DND-41 (cell line): Measurements from ENCODE around the gene CRHR2.

ENCODE experiments used
- ATAC-seq: fragments of 200-7000 bp; cut with Tn5 transposase; 3 replicates; pipeline ENCODE4 v1.9.1; 2021; ENCODE audit warnings: low read depth; ENCODE audit not compliant: insufficient read depth
- DNase-seq: peaks from one replicate; pipeline ENCODE4 v3.0.0-alpha.2; 2020
- H2AFZ ChIP-seq: 2 replicates; pipeline ENCODE4 v1.6.0; 2012; ENCODE audit warnings: low read depth, low read length
- H3K27ac ChIP-seq: 2 replicates; pipeline ENCODE4 v1.5.1; 2012; ENCODE audit warnings: low read length, inconsistent platforms
- H3K27me3 ChIP-seq: fragments of 200-600 bp; sonication (generic); 2 replicates; pipeline ENCODE4 v1.6.0; 2012; ENCODE audit warnings: low read length, mild to moderate bottlenecking, inconsistent platforms; ENCODE audit not compliant: insufficient read depth, poor library complexity
- H3K36me3 ChIP-seq: 2 replicates; pipeline ENCODE4 v1.5.1; 2012; ENCODE audit warnings: low read length, inconsistent platforms; ENCODE audit not compliant: insufficient read depth
- H3K4me1 ChIP-seq: 2 replicates; pipeline ENCODE4 v1.5.1; 2012; ENCODE audit warnings: mild to moderate bottlenecking, low read length; ENCODE audit not compliant: insufficient read depth
- H3K4me2 ChIP-seq: 2 replicates; pipeline ENCODE4 v1.6.0; 2012; ENCODE audit warnings: mild to moderate bottlenecking, moderate library complexity, low read length, inconsistent platforms; ENCODE audit not compliant: insufficient read depth
- H3K4me3 ChIP-seq, 2 experiments: fragments of 200-600 bp in 1 of 2; shearing (Covaris generic) in 1 of 2; 2 replicates each; pipeline ENCODE4 v1.5.1; 2012 to 2016; ENCODE audit warnings: inconsistent platforms in 2 of 2, low read length in 2 of 2, mild to moderate bottlenecking in 2 of 2, low read depth in 1 of 2, moderate library complexity in 1 of 2
- H3K79me2 ChIP-seq: 2 replicates; pipeline ENCODE4 v1.6.0; 2012; ENCODE audit warnings: low read length, inconsistent platforms; ENCODE audit not compliant: insufficient read depth
- H3K9ac ChIP-seq: 2 replicates; pipeline ENCODE4 v1.6.0; 2012; ENCODE audit warnings: low read depth, mild to moderate bottlenecking, inconsistent platforms, low read length, moderate library complexity
- H3K9me3 ChIP-seq: 2 replicates; pipeline ENCODE4 v1.5.1; 2012; ENCODE audit warnings: low read length, moderate library complexity, mild to moderate bottlenecking, inconsistent platforms; ENCODE audit not compliant: insufficient read depth, severe bottlenecking
- H4K20me1 ChIP-seq: 2 replicates; pipeline ENCODE4 v1.6.0; 2012; ENCODE audit warnings: low read length; ENCODE audit not compliant: insufficient read depth
- EZH2 ChIP-seq: IDR thresholded peaks from 3 replicates; pipeline ENCODE4 v1.6.1; 2012; ENCODE audit warnings: borderline replicate concordance, low read depth, mild to moderate bottlenecking, moderate library complexity, low read length, inconsistent platforms; ENCODE audit not compliant: severe bottlenecking
- TF ChIP-seq, protein P1 (sequence below): IDR thresholded peaks from 2 replicates; pipeline ENCODE4 v1.5.1; 2012; ENCODE audit warnings: borderline replicate concordance, low read length, moderate library complexity, mild to moderate bottlenecking; ENCODE audit not compliant: poor library complexity, severe bottlenecking; ENCODE audit errors: extremely low read depth

Gene CRHR2

DNA sequence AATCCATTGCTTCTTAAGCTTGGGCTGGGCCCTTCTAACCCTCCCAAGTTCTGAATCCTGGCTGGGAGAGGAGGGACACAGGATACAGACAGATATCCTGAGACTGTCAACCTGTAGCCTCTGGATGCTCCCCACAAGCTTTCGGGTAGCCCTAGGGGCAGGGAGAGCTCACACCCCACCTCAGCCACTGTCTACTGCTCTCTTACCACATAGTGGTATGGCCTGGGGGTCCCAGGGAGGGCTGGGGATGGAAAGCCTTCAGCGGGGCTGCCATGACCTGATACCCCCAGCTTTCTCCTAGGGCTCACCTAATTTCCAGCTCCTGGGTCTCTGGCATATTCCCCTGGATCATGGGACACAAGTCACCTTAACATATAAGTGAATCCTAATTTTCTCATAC lies 25.1 kb downstream of the CRHR2 start:
- Histone ChIP-seq H3K27me3 (no peaks in the 10 kb centered on the region), H2AFZ (no peak overlapping the region), H3K79me2 (no peaks in the 10 kb centered on the region), H3K27ac (no peak overlapping the region), H3K4me2 (no peak overlapping the region), H3K9me3 (no peaks in the 10 kb centered on the region), H3K4me1 (no peaks in the 10 kb centered on the region), H3K9ac (no peak overlapping the region), H4K20me1 (no peaks in the 10 kb centered on the region), H3K36me3 (no peaks in the 10 kb centered on the region), H3K4me3 (no peak overlapping the region)
- no peak for DNase-seq
- ATAC-seq: no peak
- TF ChIP-seq, protein P1, sequence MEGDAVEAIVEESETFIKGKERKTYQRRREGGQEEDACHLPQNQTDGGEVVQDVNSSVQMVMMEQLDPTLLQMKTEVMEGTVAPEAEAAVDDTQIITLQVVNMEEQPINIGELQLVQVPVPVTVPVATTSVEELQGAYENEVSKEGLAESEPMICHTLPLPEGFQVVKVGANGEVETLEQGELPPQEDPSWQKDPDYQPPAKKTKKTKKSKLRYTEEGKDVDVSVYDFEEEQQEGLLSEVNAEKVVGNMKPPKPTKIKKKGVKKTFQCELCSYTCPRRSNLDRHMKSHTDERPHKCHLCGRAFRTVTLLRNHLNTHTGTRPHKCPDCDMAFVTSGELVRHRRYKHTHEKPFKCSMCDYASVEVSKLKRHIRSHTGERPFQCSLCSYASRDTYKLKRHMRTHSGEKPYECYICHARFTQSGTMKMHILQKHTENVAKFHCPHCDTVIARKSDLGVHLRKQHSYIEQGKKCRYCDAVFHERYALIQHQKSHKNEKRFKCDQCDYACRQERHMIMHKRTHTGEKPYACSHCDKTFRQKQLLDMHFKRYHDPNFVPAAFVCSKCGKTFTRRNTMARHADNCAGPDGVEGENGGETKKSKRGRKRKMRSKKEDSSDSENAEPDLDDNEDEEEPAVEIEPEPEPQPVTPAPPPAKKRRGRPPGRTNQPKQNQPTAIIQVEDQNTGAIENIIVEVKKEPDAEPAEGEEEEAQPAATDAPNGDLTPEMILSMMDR: no peak
- TF ChIP-seq EZH2: no peak

DNA sequence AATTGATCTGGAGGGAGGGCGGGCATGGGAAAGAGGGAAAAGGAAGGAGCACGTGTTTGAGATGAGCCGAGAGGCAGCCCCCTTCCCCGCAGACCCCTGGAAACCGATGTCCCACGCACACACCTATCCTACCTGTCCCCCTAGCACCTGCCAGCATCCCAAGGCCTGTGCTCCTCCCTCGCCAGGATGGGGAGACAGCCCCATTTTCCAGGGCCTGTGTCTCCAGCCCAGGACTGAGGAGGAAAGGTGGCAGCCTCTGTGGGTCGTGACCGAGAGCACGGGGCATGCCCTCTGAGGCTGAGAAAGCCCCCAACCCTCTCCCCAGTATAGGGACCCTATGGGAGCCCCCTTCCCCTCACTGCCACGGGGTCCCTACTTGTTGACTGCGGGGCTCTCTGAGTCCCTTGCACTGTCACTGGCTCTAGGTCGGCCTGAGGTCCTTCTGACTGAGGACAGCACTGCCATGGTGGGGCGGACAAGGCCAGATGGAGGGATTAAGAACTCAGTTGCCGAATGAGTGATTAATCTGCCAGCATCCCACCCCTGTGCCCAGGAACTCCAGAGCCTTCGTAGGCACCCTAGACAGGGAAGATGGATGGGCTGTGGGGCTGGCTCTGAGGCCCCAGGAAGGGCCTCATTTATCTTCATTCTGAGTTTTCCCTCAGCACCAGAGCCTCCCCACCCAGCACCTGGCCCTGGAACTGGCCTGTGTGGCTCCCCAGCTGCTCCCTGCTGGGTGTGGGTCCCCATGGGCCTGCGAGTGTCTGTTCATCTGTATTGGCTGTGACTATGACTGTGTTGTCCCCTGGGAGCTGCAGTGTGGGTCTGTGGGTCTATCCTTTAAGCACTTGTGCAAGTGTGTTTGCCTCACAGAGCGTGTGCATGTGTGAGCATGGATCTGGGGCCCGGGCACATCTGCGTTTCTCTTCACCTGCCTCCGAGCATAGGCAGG lies 26.0 kb downstream of the CRHR2 start:
- no peaks in the 10 kb centered on the region for H3K4me1 ChIP-seq
- H3K4me2 ChIP-seq: no peak overlapping the region
- no peak overlapping the region for H3K27ac ChIP-seq
- no peak overlapping the region for H3K4me3 ChIP-seq
- H3K27me3 ChIP-seq: no peaks in the 10 kb centered on the region
- H4K20me1 ChIP-seq: no peaks in the 10 kb centered on the region
- H3K79me2 ChIP-seq: no peaks in the 10 kb centered on the region
- no peak overlapping the region for H2AFZ ChIP-seq
- H3K9me3 ChIP-seq: no peaks in the 10 kb centered on the region
- no peaks in the 10 kb centered on the region for H3K36me3 ChIP-seq
- TF ChIP-seq, protein P1: no peak
- TF ChIP-seq EZH2: no peak
- ATAC-seq: peak; percentile 27; the same call in 1 of the 3 replicates
- H3K9ac ChIP-seq: no peak overlapping the region
- DNase-seq: peak; percentile 9

DNA sequence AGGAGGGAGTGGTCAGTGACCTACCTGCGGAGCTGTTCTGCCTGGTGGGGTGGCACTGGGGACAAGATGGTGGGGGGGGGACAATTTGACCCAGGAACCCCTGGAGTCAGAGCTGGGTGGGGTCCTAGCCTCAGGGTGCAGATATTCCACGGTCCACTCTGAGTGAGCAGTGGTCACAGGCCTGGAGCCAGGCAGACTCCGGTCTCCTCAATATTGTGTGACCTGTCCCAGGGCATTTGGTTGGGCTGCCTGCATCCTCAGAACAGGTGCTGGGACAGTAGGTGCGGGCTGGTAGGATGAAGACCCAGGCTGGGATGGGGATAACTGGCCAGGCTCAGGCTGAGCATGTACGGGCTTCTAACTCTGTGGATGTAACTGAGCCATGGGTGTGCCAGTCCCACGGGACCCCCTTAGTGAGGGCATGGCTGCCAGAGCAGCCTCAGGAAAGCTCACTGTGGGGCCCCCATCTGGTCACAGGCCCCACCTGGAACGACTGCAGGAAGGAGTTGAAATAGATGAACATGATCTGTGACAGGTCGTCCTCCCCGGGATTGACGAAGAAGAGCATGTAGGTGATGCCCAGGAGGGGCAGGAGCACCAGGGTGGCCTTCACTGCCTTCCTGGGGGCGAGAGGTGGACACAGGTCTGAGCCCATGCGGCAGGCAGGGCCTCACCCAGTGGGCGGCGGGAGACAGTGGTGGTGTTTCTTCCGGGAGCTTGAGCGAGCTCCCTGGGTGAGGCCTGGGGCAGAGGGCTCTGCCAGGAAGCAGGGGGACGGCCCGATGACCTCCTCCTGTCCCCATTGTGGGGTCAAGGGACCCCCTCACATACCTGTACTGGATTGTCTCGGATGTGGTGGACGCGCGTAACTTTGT lies 26.9 kb downstream of the CRHR2 start:
- Histone ChIP-seq H3K27ac (no peak overlapping the region), H3K36me3 (no peaks in the 10 kb centered on the region), H3K79me2 (no peaks in the 10 kb centered on the region), H3K4me2 (no peak overlapping the region), H4K20me1 (no peaks in the 10 kb centered on the region), H3K4me3 (no peak overlapping the region), H2AFZ (no peak overlapping the region), H3K4me1 (no peaks in the 10 kb centered on the region), H3K27me3 (no peaks in the 10 kb centered on the region), H3K9me3 (no peaks in the 10 kb centered on the region), H3K9ac (no peak overlapping the region)
- TF ChIP-seq, protein P1: no peak
- no peak for TF ChIP-seq EZH2
- no peak for ATAC-seq
- no peak for DNase-seq
